Measurements from ENCODE around the gene PXMP4. TPM values are rescaled to one million over a fixed set of nuclear protein-coding genes. Genes with fewer than 3 reads are reported as not detected.

Gene PXMP4
- total RNA-seq, 1 experiment from 2014 or later, result 5.7 TPM

DNA sequence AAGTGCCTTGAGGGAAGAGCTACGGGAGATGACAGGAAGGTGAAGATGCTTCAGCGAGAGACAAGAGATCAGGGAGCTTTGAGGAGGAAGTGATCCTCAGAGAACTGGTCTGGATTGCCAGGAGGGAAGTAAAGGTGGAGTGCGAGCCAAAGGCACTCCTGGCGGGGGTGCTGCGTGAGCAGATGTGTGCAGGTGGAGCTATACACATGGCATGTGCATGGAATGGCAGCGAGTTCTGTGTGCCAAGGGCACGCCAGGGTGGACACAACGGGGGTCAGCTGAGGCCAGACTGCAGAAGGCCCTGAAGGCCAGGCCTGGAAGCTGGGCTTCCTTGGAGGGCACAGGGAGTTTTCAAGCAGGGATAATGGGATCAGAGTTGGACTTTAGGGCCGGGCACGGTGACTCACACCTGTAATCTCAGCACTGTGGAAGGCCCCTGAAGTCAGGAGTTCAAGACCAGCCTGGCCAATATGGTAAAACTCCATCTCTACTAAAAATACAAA lies 6.2 kb downstream of the PXMP4 start:
- H3K18ac ChIP-seq (ENCODE audit: insufficient read length, low read depth, low read length), result no peak overlapping the region
- H3K4ac ChIP-seq (ENCODE audit: low read depth, low read length), result no peak overlapping the region
- H2BK20ac ChIP-seq (ENCODE audit: low read depth, low read length, poor library complexity, severe bottlenecking), result no peak overlapping the region
- H3K9me3 Mint-ChIP-seq, result no peaks in the 10 kb centered on the region; a peak in 1 of 5 replicates
- no peak overlapping the region for H4K5ac ChIP-seq (ENCODE audit: insufficient read length, low read depth, low read length)
- no peak overlapping the region for H2AFZ ChIP-seq (ENCODE audit: low read length)
- H3K27me3 Mint-ChIP-seq (ENCODE audit: low read depth), result no peaks in the 10 kb centered on the region
- no peak for DNase-seq
- no peak overlapping the region for H3T11ph ChIP-seq (ENCODE audit: low read length)
- no peaks in the 10 kb centered on the region; a peak in 1 of 7 replicates for H3K36me3 Mint-ChIP-seq (ENCODE audit: insufficient read depth in 1 of 3, low read depth in 3 of 3)
- TF ChIP-seq, protein P1, sequence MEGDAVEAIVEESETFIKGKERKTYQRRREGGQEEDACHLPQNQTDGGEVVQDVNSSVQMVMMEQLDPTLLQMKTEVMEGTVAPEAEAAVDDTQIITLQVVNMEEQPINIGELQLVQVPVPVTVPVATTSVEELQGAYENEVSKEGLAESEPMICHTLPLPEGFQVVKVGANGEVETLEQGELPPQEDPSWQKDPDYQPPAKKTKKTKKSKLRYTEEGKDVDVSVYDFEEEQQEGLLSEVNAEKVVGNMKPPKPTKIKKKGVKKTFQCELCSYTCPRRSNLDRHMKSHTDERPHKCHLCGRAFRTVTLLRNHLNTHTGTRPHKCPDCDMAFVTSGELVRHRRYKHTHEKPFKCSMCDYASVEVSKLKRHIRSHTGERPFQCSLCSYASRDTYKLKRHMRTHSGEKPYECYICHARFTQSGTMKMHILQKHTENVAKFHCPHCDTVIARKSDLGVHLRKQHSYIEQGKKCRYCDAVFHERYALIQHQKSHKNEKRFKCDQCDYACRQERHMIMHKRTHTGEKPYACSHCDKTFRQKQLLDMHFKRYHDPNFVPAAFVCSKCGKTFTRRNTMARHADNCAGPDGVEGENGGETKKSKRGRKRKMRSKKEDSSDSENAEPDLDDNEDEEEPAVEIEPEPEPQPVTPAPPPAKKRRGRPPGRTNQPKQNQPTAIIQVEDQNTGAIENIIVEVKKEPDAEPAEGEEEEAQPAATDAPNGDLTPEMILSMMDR (conservative IDR thresholded peaks at IDR 0.05), result no peak
- H3K4me3 Mint-ChIP-seq, result no peak overlapping the region; a peak in 1 of 5 replicates
- WGBS (ENCODE audit: extremely low coverage, insufficient read length, low lambda C conversion rate), result no CpG with 5 or more reads among the region's 10 CpGs
- H2BK12ac ChIP-seq (ENCODE audit: insufficient read length, low read depth, low read length), result no peak overlapping the region
- H3K14ac ChIP-seq (ENCODE audit: insufficient read depth, low read length), result no peak overlapping the region
- peak overlapping the region in 2 of 3 experiments; percentile 2 to 34; a peak in 2 of 7 replicates for H3K27ac Mint-ChIP-seq
- H3K27me3 ChIP-seq (ENCODE audit: insufficient read depth, low read length), result no peaks in the 10 kb centered on the region
- H3K79me2 ChIP-seq (ENCODE audit: insufficient read depth, low read length), result no peaks in the 10 kb centered on the region
- no peaks in the 10 kb centered on the region; the same call in 1 of the 2 replicates for H3K4me1 ChIP-seq (ENCODE audit: insufficient read depth, low read length)
- H3K9me3 ChIP-seq (ENCODE audit: control insufficient read depth, low read depth, low read length), result no peaks in the 10 kb centered on the region
- no peak overlapping the region for H2BK120ac ChIP-seq (ENCODE audit: low read depth, low read length, poor library complexity, severe bottlenecking)
- no peaks in the 10 kb centered on the region for H3K23me2 ChIP-seq (ENCODE audit: insufficient read length, low read depth, low read length, poor library complexity, severe bottlenecking)
- H4K8ac ChIP-seq (replicated peaks; ENCODE audit: insufficient read length, low read depth, low read length), result no peak overlapping the region
- no peak overlapping the region for H3K4me2 ChIP-seq (ENCODE audit: insufficient read depth, insufficient read length, low read length)
- peaks cover 13 to 25% of the 10 kb centered on the region in 2 experiments for H3K4me1 Mint-ChIP-seq
- H2BK15ac ChIP-seq (ENCODE audit: low read depth, low read length), result no peak overlapping the region
- no peaks in the 10 kb centered on the region for H4K20me1 ChIP-seq (ENCODE audit: control insufficient read depth, insufficient read depth, insufficient read length)
- no peak overlapping the region for H3K56ac ChIP-seq (ENCODE audit: insufficient read length, low read depth, low read length)
- H3K79me1 ChIP-seq (ENCODE audit: insufficient read depth, low read depth, low read length, poor library complexity, severe bottlenecking), result no peaks in the 10 kb centered on the region
- H3K9ac ChIP-seq (ENCODE audit: extremely low read depth, insufficient read length, low read length), result no peak overlapping the region
- no peak overlapping the region for H3K27ac ChIP-seq (ENCODE audit: insufficient read length, low read depth, low read length)
- H2BK5ac ChIP-seq (ENCODE audit: insufficient read length, low read length), result no peak overlapping the region
- no peak overlapping the region for H3K23ac ChIP-seq (ENCODE audit: insufficient read length, low read depth, low read length)
- H4K91ac ChIP-seq (ENCODE audit: insufficient read length, low read depth, low read length), result no peak overlapping the region
- no peak overlapping the region for H2AK5ac ChIP-seq (ENCODE audit: insufficient read length, low read length)
